NCI-H2107 treated with DMSO at 0.1 percent for 48 hours (cell line): ENCODE measurements around the gene AKR1E2.

Experiments used
- DNase-seq: peaks from one replicate; lab custom pipeline; 2025; ENCODE audit not compliant: unreplicated experiment; lab: John Stamatoyannopoulos, UW

Gene AKR1E2

GRCh38 chr10:4889959-4890358 lies 64.0 kb downstream of the AKR1E2 start:
- no peak for DNase-seq

GRCh38 chr10:4892681-4893080 lies 66.7 kb downstream of the AKR1E2 start:
- no peak for DNase-seq

- DNase-seq = no peak
These were observed 68.3 kb downstream of the AKR1E2 start for GRCh38 chr10:4894335-4894734.
